Stomach (tissue), 9 donors: Measurements from ENCODE around the gene HMGA1. TPM values are rescaled to one million over a fixed set of nuclear protein-coding genes. Genes with fewer than 3 reads are reported as not detected.
A peak's percentile ranks its signal among the peaks of the same experiment; 100 is the strongest.

Source experiments
- DNase-seq, 2 donors: peaks; one replicate each; pipeline versions ENCODE4 v3.0.0 to v3.0.0-alpha.2; 2013 to 2019
- H3K27ac ChIP-seq, 5 donors: fragments of 200-600 bp in 4 of 5; sonication (generic) in 4 of 5; one replicate each; pipeline ENCODE4 v1.5.1; 2013 to 2019; ENCODE audit warnings: mild to moderate bottlenecking in 1 of 5, moderate library complexity in 1 of 5
- H3K27me3 ChIP-seq, 3 donors: fragments of 200-600 bp; sonication (generic); one replicate each; pipeline ENCODE4 v1.5.1; 2017 to 2019; ENCODE audit warnings: mixed run types in 1 of 3
- H3K36me3 ChIP-seq, 4 donors: fragments of 200-600 bp; sonication (generic); 1 replicate in 3 of 4; 2 replicates in 1 of 4; pipeline ENCODE4 v1.5.1; 2016 to 2019
- H3K4me1 ChIP-seq, 4 donors: fragments of 200-600 bp; sonication (generic); one replicate each; pipeline ENCODE4 v1.5.1; 2016 to 2019
- H3K4me3 ChIP-seq, 4 donors: fragments of 200-600 bp; sonication (generic) in 3 of 4; one replicate each; pipeline ENCODE4 v1.5.1; 2016 to 2019; ENCODE audit warnings: mild to moderate bottlenecking in 1 of 4
- H3K9me3 ChIP-seq, 4 donors: fragments of 200-600 bp; sonication (generic); one replicate each; pipeline ENCODE4 v1.5.1; 2016 to 2019
- EP300 ChIP-seq: sonication (generic); formaldehyde crosslinking; IDR thresholded peaks from one replicate; pipeline ENCODE4 v1.6.1; 2017; ENCODE audit warnings: antibody characterized with exemption
- POLR2A ChIP-seq, 4 donors: fragments of 450-650 bp; IDR thresholded peaks; one replicate each; pipeline ENCODE4 v1.6.1; 2016; ENCODE audit warnings: antibody characterized with exemption in 4 of 4, control low read depth in 2 of 4, mild to moderate bottlenecking in 1 of 4, moderate library complexity in 1 of 4
- POLR2AphosphoS5 ChIP-seq, 3 donors: sonication (generic); formaldehyde crosslinking; IDR thresholded peaks; one replicate each; pipeline ENCODE4 v1.6.1; 2016; ENCODE audit warnings: antibody characterized with exemption in 3 of 3
- WGBS, 5 donors: extraction: QIAGEN DNeasy Blood & Tissue Kit in 3 of 5; methylation state at CpG; one replicate each; pipeline versions ENCODE4 v1.1.5 to v1.1.7; 2013 to 2018; 5-methylcytosine and 5-hydroxymethylcytosine counted together
- intact Hi-C: fragments of 100-400 bp; cut with DNase I; formaldehyde crosslinking; loops from one replicate; pipeline ENCODE4 v1.15.1; 2023; ENCODE audit warnings: low total_unique reads
- polyA plus RNA-seq, 3 donors: library from polyadenylated mRNA; stranded (reverse); fragments of 200-250 nt; gene quantifications; one replicate each; pipeline ENCODE4 v1.2.3, GENCODE V29; 2013
- total RNA-seq, 5 donors: library from RNA; depleted of rRNA; stranded (reverse); fragments of >200 nt; gene quantifications; one replicate each; pipeline versions ENCODE4 v1.1.0 to v1.2.3, GENCODE V29; 2014 to 2016
- TF ChIP-seq, protein P1 (sequence below), 7 experiments: fragments of 450-650 bp in 4 of 7; fragments of 200-600 bp in 3 of 7; sonication (generic) in 3 of 7; IDR thresholded peaks; one replicate each; pipeline ENCODE4 v1.5.1; 2016 to 2019; ENCODE audit warnings: antibody characterized with exemption in 7 of 7, control low read depth in 2 of 7, mild to moderate bottlenecking in 1 of 7
- donor health status: healthy with polysubstance abuse.
- donor health status: Bipolar disorder and iron deficiency.
- donor health status: healthy.

HMGA1 gene
- total and polyA plus RNA-seq, 8 donors = 9.3 to 114 (median 67.4) TPM

DNA sequence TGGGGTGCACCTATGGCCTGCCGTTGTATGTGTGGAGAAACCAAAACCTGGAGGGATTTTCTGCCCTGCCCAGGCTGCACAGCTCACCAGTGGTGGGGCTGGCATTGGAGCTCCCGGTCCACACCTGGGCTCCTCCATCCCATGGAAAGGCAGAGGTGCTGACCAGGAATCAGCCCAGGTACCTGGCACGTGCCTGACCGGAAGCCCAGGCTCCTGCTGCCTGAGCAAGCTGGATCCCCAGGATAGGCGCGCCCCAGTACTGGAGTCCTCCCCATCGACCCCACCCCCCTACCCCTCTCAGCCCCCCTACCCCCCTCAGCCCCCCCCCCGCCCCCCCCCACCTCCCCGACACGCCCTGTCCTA is 39.9 kb upstream of the HMGA1 start:
- 38 to 100% (median 60%) methylated on average over 1 to 10 of the region's 10 CpGs for WGBS, 5 donors
- H3K27me3 ChIP-seq = no peaks in the 10 kb centered on the region
- peak overlapping the region in 2 of 5 donors; percentile 11 to 52 for H3K27ac ChIP-seq
- peaks cover 8 to 13% (median 12%) of the 10 kb centered on the region in 4 donors for H3K4me1 ChIP-seq
- no peaks in the 10 kb centered on the region for H3K9me3 ChIP-seq
- H3K36me3 ChIP-seq = no peaks in the 10 kb centered on the region
- intact Hi-C loops = no loop called here
- H3K4me3 ChIP-seq = peak overlapping the region; percentile 47 to 59 (median 52)
- TF ChIP-seq POLR2AphosphoS5 (IDR thresholded peaks at IDR 0.05) = no peak
- TF ChIP-seq, protein P1, sequence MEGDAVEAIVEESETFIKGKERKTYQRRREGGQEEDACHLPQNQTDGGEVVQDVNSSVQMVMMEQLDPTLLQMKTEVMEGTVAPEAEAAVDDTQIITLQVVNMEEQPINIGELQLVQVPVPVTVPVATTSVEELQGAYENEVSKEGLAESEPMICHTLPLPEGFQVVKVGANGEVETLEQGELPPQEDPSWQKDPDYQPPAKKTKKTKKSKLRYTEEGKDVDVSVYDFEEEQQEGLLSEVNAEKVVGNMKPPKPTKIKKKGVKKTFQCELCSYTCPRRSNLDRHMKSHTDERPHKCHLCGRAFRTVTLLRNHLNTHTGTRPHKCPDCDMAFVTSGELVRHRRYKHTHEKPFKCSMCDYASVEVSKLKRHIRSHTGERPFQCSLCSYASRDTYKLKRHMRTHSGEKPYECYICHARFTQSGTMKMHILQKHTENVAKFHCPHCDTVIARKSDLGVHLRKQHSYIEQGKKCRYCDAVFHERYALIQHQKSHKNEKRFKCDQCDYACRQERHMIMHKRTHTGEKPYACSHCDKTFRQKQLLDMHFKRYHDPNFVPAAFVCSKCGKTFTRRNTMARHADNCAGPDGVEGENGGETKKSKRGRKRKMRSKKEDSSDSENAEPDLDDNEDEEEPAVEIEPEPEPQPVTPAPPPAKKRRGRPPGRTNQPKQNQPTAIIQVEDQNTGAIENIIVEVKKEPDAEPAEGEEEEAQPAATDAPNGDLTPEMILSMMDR (IDR thresholded peaks at IDR 0.05) = no peak
- no peak for TF ChIP-seq POLR2A (IDR thresholded peaks at IDR 0.05)
- TF ChIP-seq EP300 = no peak
- DNase-seq = no peak

DNA sequence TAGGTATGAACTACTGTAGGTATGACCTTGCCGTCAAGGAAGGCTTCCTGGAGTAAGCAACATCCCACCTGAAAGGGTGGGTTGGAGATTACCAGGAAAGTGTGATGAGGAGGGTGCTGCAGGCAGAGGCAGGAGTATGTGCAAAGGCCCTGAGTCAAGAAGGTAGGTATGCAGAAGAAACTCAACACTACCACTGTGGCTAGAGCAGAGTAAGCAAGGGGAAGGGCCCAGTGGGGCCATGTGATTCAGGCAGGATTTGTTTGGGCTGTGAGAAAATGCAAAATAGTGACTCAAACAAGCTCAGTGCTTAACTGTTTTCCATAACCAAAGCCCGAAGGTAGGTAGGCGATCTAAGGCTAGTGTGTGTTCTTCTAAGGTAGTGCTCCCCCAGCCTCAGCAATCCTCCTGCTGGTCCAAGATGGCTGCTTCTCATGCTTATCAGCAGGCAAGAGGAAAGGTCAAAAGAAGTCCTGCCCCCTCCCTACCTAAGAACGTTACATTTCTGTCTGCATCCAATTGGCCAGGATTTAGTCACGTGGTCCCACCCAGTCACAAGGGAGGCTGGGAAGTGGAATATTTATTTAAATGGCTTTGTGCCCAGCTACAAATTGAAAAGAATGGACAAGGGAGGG is 36.2 kb upstream of the HMGA1 start:
- intact Hi-C loops = no loop called here
- no peak overlapping the region for H3K27ac ChIP-seq
- H3K4me3 ChIP-seq = no peak overlapping the region
- WGBS, 5 donors = 58 to 67% (median 63%) methylated on average over 5 of the region's 5 CpGs
- TF ChIP-seq POLR2AphosphoS5 (IDR thresholded peaks at IDR 0.05) (no peak), EP300 (no peak), POLR2A (IDR thresholded peaks at IDR 0.05) (no peak)
- TF ChIP-seq, protein P1 (IDR thresholded peaks at IDR 0.05) = no peak
- H3K4me1 ChIP-seq = peaks cover 8 to 13% (median 12%) of the 10 kb centered on the region in 4 donors
- no peak for DNase-seq
- no peaks in the 10 kb centered on the region for H3K36me3 ChIP-seq
- H3K9me3 ChIP-seq = no peaks in the 10 kb centered on the region
- H3K27me3 ChIP-seq = peaks cover 0 to 7% (median 0%) of the 10 kb centered on the region in 3 donors

DNA sequence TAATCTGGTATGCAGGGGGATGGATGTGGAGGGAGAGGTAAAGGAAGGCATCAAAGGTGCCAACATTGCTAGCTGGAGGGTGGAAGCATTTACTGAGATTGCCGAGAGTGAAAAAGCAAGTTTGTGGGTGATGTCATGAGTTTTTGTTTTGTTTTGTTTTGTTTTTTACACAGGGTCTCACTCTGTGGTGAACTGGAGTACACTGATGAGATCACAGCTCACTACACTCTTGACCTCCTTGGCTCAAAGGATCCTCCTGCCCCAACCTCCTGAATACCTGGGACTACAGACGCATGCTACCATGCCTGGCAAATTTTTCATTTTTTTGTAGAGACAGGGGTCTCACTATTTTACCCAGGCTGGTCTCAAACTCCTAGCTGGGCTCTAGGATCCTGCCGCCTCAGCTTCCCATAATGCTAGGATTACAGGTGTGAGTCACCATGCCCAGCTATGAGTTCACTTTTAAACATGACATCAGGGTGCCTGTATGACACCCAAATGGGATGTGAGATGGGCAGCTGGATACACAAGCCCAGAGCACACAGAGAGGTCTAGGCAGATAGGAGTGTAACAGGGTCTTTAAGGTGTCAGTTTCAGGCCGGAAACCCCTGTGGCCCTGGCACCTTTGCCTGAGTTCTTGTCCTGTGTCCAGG is 35.1 kb upstream of the HMGA1 start:
- H3K27me3 ChIP-seq = peaks cover 0 to 7% (median 0%) of the 10 kb centered on the region in 3 donors
- DNase-seq = no peak
- H3K27ac ChIP-seq = no peak overlapping the region
- peaks cover 2 to 3% (median 3%) of the 10 kb centered on the region in 4 donors for H3K4me1 ChIP-seq
- 86 to 92% (median 91%) methylated on average over 4 of the region's 4 CpGs for WGBS, 5 donors
- no peaks in the 10 kb centered on the region for H3K36me3 ChIP-seq
- no peaks in the 10 kb centered on the region for H3K9me3 ChIP-seq
- intact Hi-C loops = no loop called here
- TF ChIP-seq, protein P1 (IDR thresholded peaks at IDR 0.05) = no peak
- TF ChIP-seq POLR2AphosphoS5 (IDR thresholded peaks at IDR 0.05) (no peak), POLR2A (IDR thresholded peaks at IDR 0.05) (no peak)
- H3K4me3 ChIP-seq = no peak overlapping the region

DNA sequence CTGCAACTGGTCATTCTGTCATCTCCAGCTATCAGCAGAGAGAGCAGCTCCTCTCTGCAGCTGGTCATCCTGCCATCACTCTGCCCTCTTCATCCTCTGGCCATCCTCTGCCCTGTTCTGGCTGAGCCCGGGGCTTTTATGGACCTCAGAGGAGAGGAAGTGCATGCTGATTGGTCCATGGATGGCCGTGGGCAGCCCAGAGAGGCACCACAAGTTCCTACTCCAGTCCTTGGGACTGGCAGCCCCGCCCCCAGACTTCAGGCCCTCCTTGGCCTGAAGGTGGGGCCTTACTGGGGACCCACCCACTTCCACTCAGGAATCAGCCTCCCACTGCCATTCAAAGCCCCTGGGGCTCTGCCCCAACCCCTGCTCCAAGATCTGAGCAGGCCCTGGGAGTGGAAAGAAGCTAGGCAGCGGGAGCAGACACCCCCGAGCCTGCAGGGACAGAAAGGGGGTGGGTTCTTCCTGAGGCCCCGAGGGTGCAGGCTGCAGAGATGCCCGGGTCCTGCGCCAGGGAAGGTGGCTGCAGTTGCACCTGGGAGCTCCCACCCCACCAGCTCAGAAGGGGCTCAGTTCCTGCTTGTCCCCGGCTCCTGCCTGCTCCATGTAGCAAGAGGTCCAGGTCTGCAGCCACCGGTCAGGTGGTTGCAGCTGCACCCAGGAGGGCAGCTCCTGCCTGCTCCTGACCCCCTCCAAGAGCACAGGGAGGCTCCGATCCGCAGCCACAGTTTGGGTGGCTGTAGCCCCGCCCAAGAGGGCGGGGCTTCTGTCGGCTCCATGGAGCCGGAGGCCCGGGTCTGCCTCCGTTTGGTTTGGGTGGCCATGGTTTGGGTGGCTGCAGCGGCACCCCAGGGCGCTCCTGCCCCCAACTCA is 34.1 kb upstream of the HMGA1 start:
- Histone ChIP-seq H3K27ac (no peak overlapping the region), H3K4me1 (no peaks in the 10 kb centered on the region), H3K9me3 (no peaks in the 10 kb centered on the region), H3K27me3 (peaks cover 0 to 7% (median 0%) of the 10 kb centered on the region in 3 donors), H3K36me3 (no peaks in the 10 kb centered on the region), H3K4me3 (no peak overlapping the region)
- DNase-seq = no peak
- WGBS, 5 donors = 75 to 91% (median 78%) methylated on average over 8 to 20 of the region's 20 CpGs
- intact Hi-C loops = no loop called here
- TF ChIP-seq EP300 (no peak), POLR2AphosphoS5 (IDR thresholded peaks at IDR 0.05) (no peak), POLR2A (IDR thresholded peaks at IDR 0.05) (no peak)
- TF ChIP-seq, protein P1 (IDR thresholded peaks at IDR 0.05) = no peak
